Right lobe of liver (tissue), 6 donors: ENCODE data around the gene ZNF75A. TPM values are rescaled to one million over a fixed set of nuclear protein-coding genes. Genes with fewer than 3 reads are reported as not detected.

Source experiments
- ATAC-seq, 4 donors: fragments of 200-7000 bp; cut with Tn5 transposase; one replicate each; pipeline ENCODE4 v1.9.1; 2020; ENCODE audit warnings: mild to moderate bottlenecking in 4 of 4, moderate library complexity in 4 of 4
- DNase-seq, 3 donors: peaks; one replicate each; pipeline ENCODE4 v3.0.0-alpha.2; 2020
- H3K27ac ChIP-seq, 3 donors: fragments of 200-600 bp; one replicate each; pipeline ENCODE4 v1.8.0; 2022
- H3K27me3 ChIP-seq, 2 donors: fragments of 200-600 bp; one replicate each; pipeline ENCODE4 v1.8.0; 2022
- H3K36me3 ChIP-seq, 4 donors: fragments of 200-600 bp; sonication (generic) in 1 of 4; one replicate each; pipeline versions ENCODE4 v1.5.1 to v1.8.0; 2017 to 2022; ENCODE audit warnings: control low read depth in 1 of 4
- H3K4me1 ChIP-seq, 4 donors: fragments of 200-600 bp; sonication (generic) in 1 of 4; one replicate each; pipeline versions ENCODE4 v1.5.1 to v1.8.0; 2017 to 2022; ENCODE audit warnings: control low read depth in 1 of 4
- H3K4me3 ChIP-seq, 3 donors: fragments of 200-600 bp; one replicate each; pipeline ENCODE4 v1.8.0; 2022
- H3K9me3 ChIP-seq, 4 donors: fragments of 200-600 bp; sonication (generic) in 1 of 4; one replicate each; pipeline versions ENCODE4 v1.5.1 to v1.8.0; 2017 to 2022; ENCODE audit warnings: control low read depth in 1 of 4
- POLR2A ChIP-seq: fragments of 450-650 bp; IDR thresholded peaks from one replicate; pipeline ENCODE4 v1.6.1; 2017; ENCODE audit warnings: antibody characterized with exemption, mild to moderate bottlenecking
- WGBS: methylation state at CpG from one replicate; pipeline ENCODE4 v1.1.6; 2018; ENCODE audit warnings: low coverage, low lambda C conversion rate; ENCODE audit not compliant: insufficient coverage; ENCODE audit errors: missing lambda C conversion rate; 5-methylcytosine and 5-hydroxymethylcytosine counted together
- intact Hi-C, 2 donors: fragments of 100-400 bp; cut with DNase I; formaldehyde crosslinking; loops; one replicate each; pipeline versions ENCODE4 v1.11.2 to v1.14.1; 2022
- total RNA-seq, 6 experiments: library from RNA; depleted of rRNA in 2 of 6; stranded (reverse); fragments of >200 nt in 2 of 6; fragmentation: NEBNext Ultra II Directional in 3 of 6; extraction: Animal tissue kit (Norgen Biotek cat#: 25700) in 3 of 6; gene quantifications; one replicate each; pipeline versions ENCODE4 v1.1.0 to v1.2.4, GENCODE V29; 2016 to 2023
- TF ChIP-seq, protein P1 (sequence below), 4 donors: fragments of 200-600 bp in 3 of 4; fragments of 450-650 bp in 1 of 4; IDR thresholded peaks; one replicate each; pipeline versions ENCODE4 v1.5.1 to v1.8.0; 2016 to 2022; ENCODE audit warnings: antibody characterized with exemption in 4 of 4, mild to moderate bottlenecking in 2 of 4
- donor health status: DM: no; HTN: yes; CAD: no.
- donor health status: DM: no; HTN: no; CAD: no.
- donor health status: DM: no; HTN: no; CAD: no.
- donor health status: DM: no; HTN: yes; CAD: no.
- donor health status: DM: no; HTN: yes; CAD: no.

Gene ZNF75A
- total RNA-seq, 6 experiments from 2014 or later, result 7.5 to 11.5 (median 10.5) TPM

DNA sequence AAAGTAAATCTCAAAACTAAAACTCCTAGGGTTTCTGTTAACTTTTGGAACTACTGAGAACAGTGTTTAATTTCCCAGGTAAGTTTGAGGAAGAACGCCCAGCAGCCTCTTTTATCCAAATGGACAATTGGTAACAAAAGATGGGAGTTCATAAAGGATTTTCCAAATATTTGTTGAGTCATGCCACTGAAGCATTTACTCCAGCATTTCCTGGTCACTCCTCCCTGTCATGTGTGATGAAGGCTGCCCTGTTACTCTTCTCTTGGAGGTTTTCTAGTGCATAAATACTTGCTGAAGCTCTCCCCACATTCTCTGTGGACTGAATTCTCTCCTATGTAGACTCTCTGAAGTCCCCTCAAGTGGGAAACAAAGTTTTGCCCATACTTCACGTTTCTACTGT lies 16.5 kb downstream of the ZNF75A start:
- Histone ChIP-seq H3K27ac (no peak overlapping the region), H3K36me3 (peaks cover 0 to 12% (median 8%) of the 10 kb centered on the region in 4 donors), H3K9me3 (peaks cover 0 to 46% (median 26%) of the 10 kb centered on the region in 4 donors), H3K4me1 (no peaks in the 10 kb centered on the region), H3K4me3 (no peak overlapping the region), H3K27me3 (no peaks in the 10 kb centered on the region)
- intact Hi-C loops, result no loop called here
- TF ChIP-seq, protein P1, sequence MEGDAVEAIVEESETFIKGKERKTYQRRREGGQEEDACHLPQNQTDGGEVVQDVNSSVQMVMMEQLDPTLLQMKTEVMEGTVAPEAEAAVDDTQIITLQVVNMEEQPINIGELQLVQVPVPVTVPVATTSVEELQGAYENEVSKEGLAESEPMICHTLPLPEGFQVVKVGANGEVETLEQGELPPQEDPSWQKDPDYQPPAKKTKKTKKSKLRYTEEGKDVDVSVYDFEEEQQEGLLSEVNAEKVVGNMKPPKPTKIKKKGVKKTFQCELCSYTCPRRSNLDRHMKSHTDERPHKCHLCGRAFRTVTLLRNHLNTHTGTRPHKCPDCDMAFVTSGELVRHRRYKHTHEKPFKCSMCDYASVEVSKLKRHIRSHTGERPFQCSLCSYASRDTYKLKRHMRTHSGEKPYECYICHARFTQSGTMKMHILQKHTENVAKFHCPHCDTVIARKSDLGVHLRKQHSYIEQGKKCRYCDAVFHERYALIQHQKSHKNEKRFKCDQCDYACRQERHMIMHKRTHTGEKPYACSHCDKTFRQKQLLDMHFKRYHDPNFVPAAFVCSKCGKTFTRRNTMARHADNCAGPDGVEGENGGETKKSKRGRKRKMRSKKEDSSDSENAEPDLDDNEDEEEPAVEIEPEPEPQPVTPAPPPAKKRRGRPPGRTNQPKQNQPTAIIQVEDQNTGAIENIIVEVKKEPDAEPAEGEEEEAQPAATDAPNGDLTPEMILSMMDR (IDR thresholded peaks at IDR 0.05), result no peak
- TF ChIP-seq POLR2A, result no peak
- ATAC-seq (no peak), DNase-seq (no peak)
- 49% methylated on average over 2 of the region's 2 CpGs for WGBS

DNA sequence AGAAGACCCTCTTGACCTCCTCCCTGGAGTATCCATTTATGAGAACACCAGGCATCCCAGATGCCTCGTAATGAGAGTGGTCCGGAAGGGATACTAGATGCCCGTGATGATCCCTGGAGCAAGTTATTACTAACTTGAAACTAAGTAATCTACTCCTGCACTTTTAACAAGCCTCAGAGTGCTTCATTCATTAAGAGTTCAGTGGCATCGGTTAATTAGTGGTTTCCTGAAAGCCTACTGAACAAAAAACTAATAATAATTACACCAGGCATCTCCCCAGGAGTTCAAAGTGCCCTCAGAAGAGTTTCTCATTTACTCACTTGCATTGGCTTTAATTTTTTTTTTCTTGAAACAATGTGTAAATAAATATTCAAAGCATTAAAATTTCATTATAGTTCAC lies 22.2 kb downstream of the ZNF75A start:
- no peak overlapping the region for H3K4me3 ChIP-seq
- intact Hi-C loops, result no loop called here
- H3K9me3 ChIP-seq, result peaks cover 0 to 6% (median 0%) of the 10 kb centered on the region in 4 donors
- H3K4me1 ChIP-seq, result peaks cover 0 to 4% (median 0%) of the 10 kb centered on the region in 4 donors
- H3K27me3 ChIP-seq, result no peaks in the 10 kb centered on the region
- TF ChIP-seq POLR2A, result no peak
- TF ChIP-seq, protein P1 (IDR thresholded peaks at IDR 0.05), result no peak
- H3K27ac ChIP-seq, result no peak overlapping the region
- ATAC-seq (no peak), DNase-seq (no peak)
- H3K36me3 ChIP-seq, result no peaks in the 10 kb centered on the region
- WGBS, result 77% methylated on average over 4 of the region's 4 CpGs

DNA sequence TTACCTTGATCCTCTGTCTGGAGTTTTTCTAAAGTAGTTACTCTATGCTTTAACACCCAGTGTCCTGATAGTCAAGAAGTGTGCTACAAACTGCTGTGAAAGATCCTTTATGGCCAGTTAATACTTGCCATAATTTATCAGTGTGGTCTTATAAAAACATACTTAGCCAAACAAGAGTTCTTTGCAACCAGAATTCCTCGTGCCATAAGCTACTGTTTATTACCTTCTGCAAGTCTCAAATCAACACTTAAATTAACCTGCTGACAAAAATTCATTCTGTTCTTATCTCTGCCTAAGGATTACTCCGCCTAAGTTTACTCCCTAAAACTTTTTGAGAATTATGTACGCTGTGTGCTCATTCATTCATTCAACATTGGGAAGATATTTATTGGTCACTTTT lies 22.8 kb downstream of the ZNF75A start:
- WGBS, result 70% methylated on average over 3 of the region's 3 CpGs
- Histone ChIP-seq H3K9me3 (peaks cover 0 to 6% (median 0%) of the 10 kb centered on the region in 4 donors), H3K4me1 (peaks cover 0 to 4% (median 0%) of the 10 kb centered on the region in 4 donors), H3K4me3 (no peak overlapping the region), H3K27me3 (no peaks in the 10 kb centered on the region), H3K36me3 (no peaks in the 10 kb centered on the region), H3K27ac (no peak overlapping the region)
- intact Hi-C loops, result no loop called here
- TF ChIP-seq POLR2A, result no peak
- TF ChIP-seq, protein P1 (IDR thresholded peaks at IDR 0.05), result no peak
- DNase-seq (no peak), ATAC-seq (no peak)

DNA sequence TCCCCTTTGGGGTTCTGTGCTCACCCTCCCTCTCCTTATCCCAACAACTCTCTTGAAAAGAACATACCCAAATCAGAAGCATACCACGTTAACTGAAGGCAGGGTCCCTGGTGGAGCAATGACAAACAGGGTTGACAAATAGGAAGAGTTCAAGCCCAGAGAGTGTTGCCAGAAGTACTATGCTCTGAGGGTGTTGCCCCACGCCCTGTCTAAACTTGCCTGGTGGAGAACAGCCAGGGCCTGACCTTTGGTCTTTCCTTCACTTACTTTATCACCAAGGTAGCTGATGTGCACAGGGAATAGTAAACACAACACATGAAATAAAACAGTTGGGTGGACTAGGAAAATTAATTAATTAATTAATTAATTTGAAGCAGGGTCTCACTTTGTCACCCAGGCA lies 23.3 kb downstream of the ZNF75A start:
- no peak for TF ChIP-seq POLR2A
- TF ChIP-seq, protein P1 (IDR thresholded peaks at IDR 0.05), result no peak

DNA sequence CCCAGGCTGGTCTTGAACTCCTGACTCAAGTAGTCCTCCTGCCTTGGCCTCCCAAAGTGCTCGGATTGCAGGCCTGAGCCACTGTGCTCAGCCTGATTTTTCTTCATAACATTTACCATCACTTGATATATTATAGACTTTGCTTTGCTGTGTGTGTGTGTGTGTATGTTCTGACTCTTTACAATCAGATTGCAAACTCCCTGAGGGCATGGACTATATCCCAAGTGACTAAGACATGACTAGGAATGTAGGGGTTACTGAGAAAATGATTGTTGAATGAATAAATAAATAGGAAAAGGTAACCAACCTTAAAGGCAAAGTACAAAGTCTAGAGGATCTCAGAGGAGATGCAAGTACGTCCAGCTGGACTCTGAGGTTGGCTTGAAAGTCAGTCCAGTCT lies 40.7 kb downstream of the ZNF75A start:
- H3K4me3 ChIP-seq, result no peak overlapping the region
- no peak for DNase-seq
- no peaks in the 10 kb centered on the region for H3K4me1 ChIP-seq
- no peak for ATAC-seq
- WGBS, result 41% methylated on average over 2 of the region's 2 CpGs
- intact Hi-C loops, result no loop called here
- no peaks in the 10 kb centered on the region for H3K9me3 ChIP-seq
- H3K36me3 ChIP-seq, result no peaks in the 10 kb centered on the region
- no peaks in the 10 kb centered on the region for H3K27me3 ChIP-seq
- H3K27ac ChIP-seq, result no peak overlapping the region
- TF ChIP-seq POLR2A, result no peak

More for the DNA sequence above, 23.3 kb downstream of the ZNF75A start:
- WGBS, result 33% methylated on average over 2 of the region's 2 CpGs
- DNase-seq, result peak in 2 of 3 donors; percentile 49 to 65
- intact Hi-C loops, result no loop called here
- ATAC-seq, result peak; percentile 41 to 91 (median 73)
- Histone ChIP-seq H3K9me3 (peaks cover 0 to 6% (median 0%) of the 10 kb centered on the region in 4 donors), H3K4me3 (no peak overlapping the region), H3K27me3 (no peaks in the 10 kb centered on the region), H3K36me3 (no peaks in the 10 kb centered on the region), H3K27ac (no peak overlapping the region), H3K4me1 (peaks cover 0 to 4% (median 0%) of the 10 kb centered on the region in 4 donors)
